GM06990 (cell line): ENCODE data around the gene KCNH3.

ENCODE experiments used
- DNase-seq: peaks from one replicate; pipeline ENCODE4 v3.0.0-alpha.2; 2011; ENCODE audit not compliant: insufficient read length; ENCODE audit errors: extremely low read depth
- H3K27me3 ChIP-seq: replicated peaks from 2 replicates; pipeline ENCODE4 v1.6.0; 2011; ENCODE audit warnings: low read length; ENCODE audit not compliant: control insufficient read depth, insufficient read depth
- H3K36me3 ChIP-seq: 2 replicates; pipeline ENCODE4 v1.5.1; 2011; ENCODE audit warnings: low read length; ENCODE audit not compliant: control insufficient read depth, insufficient read depth
- H3K4me3 ChIP-seq: replicated peaks from 2 replicates; pipeline ENCODE4 v1.5.1; 2011; ENCODE audit warnings: low read depth, mild to moderate bottlenecking, control low read depth, low read length
- CTCF ChIP-seq: IDR thresholded peaks from 2 replicates; pipeline ENCODE4 v1.5.1; 2011; ENCODE audit warnings: low read length, control low read depth, mild to moderate bottlenecking, inconsistent platforms; ENCODE audit not compliant: insufficient read depth, poor library complexity, severe bottlenecking

Gene KCNH3

GRCh38 chr12:49538510-49539403, at the start of gene KCNH3:
Gene KCNH3, plus strand, starts transcription at chr12:49539030. Its CDS starts 387 bp downstream, at chr12:49539417.
- TF ChIP-seq CTCF, result no peak
- Histone ChIP-seq H3K36me3 (no peaks in the 10 kb centered on the region), H3K4me3 (peak within 1 kb of the TSS; percentile 38), H3K27me3 (peaks cover 5% of the 10 kb centered on the region)
- DNase-seq, result peak; percentile 75

- DNase-seq, result no peak
- no peak for TF ChIP-seq CTCF
- Histone ChIP-seq H3K4me3 (no peak overlapping the region), H3K27me3 (no peaks in the 10 kb centered on the region), H3K36me3 (peaks cover 5% of the 10 kb centered on the region)
These were observed 49.7 kb upstream of the KCNH3 start for GRCh38 chr12:49489154-49489553.

GRCh38 chr12:49489720-49490119, 49.1 kb upstream of the KCNH3 start:
- Histone ChIP-seq H3K27me3 (no peaks in the 10 kb centered on the region), H3K36me3 (peaks cover 5% of the 10 kb centered on the region), H3K4me3 (no peak overlapping the region)
- no peak for DNase-seq
- TF ChIP-seq CTCF, result no peak

GRCh38 chr12:49491823-49492222, 47.0 kb upstream of the KCNH3 start:
- DNase-seq, result no peak
- no peak for TF ChIP-seq CTCF
- H3K36me3 ChIP-seq, result peaks cover 5% of the 10 kb centered on the region
- H3K4me3 ChIP-seq, result no peak overlapping the region
- no peaks in the 10 kb centered on the region for H3K27me3 ChIP-seq

GRCh38 chr12:49493900-49494299, 44.9 kb upstream of the KCNH3 start:
- Histone ChIP-seq H3K36me3 (peaks cover 3% of the 10 kb centered on the region; the same call in 1 of the 2 replicates), H3K27me3 (no peaks in the 10 kb centered on the region), H3K4me3 (no peak overlapping the region)
- DNase-seq, result no peak
- no peak for TF ChIP-seq CTCF
